ENCODE results near the gene BARHL1.

BARHL1 gene

DNA sequence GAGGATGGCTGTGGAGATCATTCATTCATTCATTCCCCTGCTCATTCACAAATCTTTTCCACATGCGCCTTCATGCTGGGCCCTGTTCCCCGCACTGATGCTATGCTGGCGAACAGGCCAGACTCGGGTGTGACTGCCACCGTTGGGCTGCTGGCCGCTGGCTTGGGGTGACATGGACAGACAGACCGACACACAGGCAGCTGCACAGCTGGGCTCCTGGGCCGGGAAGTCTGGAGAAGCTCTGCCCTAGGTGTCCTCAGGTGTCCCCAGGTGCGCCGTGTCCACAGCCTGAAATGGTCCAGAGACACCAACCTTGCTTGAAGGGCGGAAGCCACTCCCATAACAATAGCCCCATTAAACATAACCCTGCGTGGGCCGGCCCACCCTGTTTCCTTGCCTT lies 35.0 kb upstream of the BARHL1 start:
- DNase-seq (ENCODE audit: low read depth in 1 of 2, low spot score in 1 of 2), result no peak
- no peak for TF ChIP-seq JUND (IDR thresholded peaks at IDR 0.05; ENCODE audit: low read depth)
- in situ Hi-C loops (cut with HindIII; ENCODE audit: low pct_unique_long_range_greater_than_20kb, low sequenced_read_pairs), result no loop called here

DNA sequence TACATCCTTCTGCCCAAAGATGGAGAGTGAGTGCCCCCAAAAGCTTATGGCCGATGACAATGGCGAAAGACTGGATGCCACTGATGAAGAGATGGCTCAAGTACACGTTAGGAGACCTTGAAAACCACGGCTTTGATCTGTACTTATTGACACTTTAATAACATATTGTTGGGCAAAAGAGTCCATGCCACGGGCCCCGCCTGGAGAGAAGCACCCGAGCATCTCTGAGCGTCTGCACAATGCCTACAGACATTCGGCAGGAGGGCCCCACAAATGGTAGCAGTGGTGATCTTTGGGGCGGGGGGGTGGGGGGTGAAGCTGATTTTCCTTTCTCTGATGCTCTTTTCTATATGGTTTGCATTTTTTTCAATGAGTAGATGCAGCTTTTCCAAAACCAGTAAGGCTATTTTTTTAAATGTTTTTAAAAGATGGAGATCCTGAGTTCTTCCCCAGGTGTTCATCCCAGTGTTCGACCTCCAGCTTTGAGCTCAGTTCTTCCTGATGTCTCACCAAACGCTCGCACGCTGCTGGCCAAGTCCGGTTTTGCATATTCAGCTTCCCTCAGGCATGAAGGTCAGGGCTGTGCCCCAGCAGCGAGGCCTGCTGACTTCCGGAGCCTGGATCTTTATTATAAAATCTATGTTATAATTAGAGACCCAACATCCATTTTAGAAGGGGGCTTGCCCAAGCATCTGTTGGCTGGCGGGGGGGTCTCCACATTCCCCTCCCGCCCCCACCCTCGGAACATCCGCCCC lies 34.3 kb upstream of the BARHL1 start:
- in situ Hi-C loops (cut with HindIII; ENCODE audit: low pct_unique_long_range_greater_than_20kb, low sequenced_read_pairs), result no loop called here
- no peak for TF ChIP-seq JUND (IDR thresholded peaks at IDR 0.05; ENCODE audit: low read depth)
- no peak for DNase-seq (ENCODE audit: low read depth in 1 of 2, low spot score in 1 of 2)

DNA sequence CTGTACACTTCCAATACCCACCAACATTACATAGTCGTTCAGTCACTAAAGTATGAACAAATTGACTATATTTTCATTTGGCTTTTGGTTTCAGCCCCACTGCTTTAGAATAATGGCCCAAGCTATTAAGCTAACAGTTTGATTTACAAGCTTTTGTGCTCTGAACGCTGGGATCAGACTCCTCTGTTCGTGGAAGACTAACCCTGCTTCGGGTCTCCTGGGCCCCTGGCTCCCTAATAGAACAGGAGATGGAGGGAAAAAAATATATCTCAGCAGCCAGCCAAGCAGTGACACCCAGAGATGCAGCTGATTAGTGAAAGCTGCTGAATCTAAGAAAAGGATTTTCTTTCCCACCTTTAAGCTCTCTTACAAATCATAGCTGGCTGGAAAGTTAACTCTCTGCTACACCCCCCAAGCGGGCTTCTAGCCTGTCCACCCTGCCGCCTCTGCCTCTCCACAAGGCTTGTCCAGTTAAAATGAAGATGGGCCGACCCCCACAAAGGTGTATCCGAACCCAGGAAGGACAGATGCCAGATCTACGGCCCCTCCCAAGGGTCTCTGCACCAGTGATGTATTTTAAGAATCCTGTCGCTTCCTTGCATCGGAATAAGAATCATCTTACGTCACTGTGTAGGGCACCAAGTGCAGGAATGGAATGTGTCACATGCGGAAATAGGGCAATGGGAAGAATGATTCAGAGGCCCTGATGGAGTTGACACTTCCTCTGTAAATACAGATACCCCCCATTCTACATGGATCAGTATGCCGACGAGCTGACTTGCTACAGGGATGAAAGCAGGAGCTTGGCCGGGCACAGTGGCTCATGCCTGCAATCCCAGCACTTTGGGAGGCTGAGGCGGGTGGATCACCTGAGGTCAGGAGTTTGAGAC lies 33.4 kb upstream of the BARHL1 start:
- no peak for DNase-seq (ENCODE audit: low read depth in 1 of 2, low spot score in 1 of 2)
- in situ Hi-C loops (cut with HindIII; ENCODE audit: low pct_unique_long_range_greater_than_20kb, low sequenced_read_pairs), result no loop called here
- no peak for TF ChIP-seq JUND (IDR thresholded peaks at IDR 0.05; ENCODE audit: low read depth)

DNA sequence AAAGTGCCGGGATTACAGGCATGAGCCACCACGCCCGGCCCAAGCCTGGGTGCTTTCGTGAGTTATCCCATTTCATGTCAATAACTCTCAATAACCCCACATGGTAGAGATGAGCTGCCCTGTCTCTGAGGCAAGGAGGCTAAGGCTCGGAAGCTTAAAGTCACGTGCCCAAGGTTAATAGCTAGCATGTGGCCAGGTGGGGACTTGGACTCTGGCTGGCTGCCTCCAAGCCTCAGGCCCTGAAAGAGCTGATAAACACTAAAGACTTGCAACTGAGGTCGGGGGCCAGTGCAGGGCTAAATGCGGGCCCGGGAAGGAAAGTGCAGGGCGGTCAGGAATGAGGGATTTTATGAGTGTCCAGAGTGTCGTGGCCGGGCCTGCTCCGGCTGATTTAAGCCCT lies 30.9 kb upstream of the BARHL1 start:
- DNase-seq (ENCODE audit: low read depth in 1 of 2, low spot score in 1 of 2), result no peak
- TF ChIP-seq JUND (IDR thresholded peaks at IDR 0.05; ENCODE audit: low read depth), result no peak
- in situ Hi-C loops (cut with HindIII; ENCODE audit: low pct_unique_long_range_greater_than_20kb, low sequenced_read_pairs), result no loop called here

DNA sequence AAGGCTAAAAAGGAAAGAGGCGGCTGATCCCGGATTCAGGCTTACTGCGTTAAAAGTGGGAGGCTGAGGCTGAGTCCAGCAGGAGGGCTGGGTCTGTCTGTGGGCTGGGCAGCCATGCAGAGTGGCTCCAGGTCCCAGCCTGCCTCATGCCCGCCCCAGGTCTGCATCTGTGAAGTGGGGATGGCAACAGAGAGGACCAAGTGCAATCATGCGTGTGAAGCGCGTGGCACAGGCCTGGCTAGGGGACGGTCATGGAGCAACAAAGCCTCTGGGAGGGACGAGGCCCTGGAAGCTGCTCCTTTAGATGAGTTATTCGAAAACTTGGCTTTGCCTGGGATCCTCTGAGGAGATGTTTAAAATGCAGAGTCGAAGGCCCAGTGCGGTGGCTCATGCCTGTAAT lies 30.4 kb upstream of the BARHL1 start:
- DNase-seq (ENCODE audit: low read depth in 1 of 2, low spot score in 1 of 2), result no peak
- in situ Hi-C loops (cut with HindIII; ENCODE audit: low pct_unique_long_range_greater_than_20kb, low sequenced_read_pairs), result no loop called here
- TF ChIP-seq JUND (IDR thresholded peaks at IDR 0.05; ENCODE audit: low read depth), result no peak

DNA sequence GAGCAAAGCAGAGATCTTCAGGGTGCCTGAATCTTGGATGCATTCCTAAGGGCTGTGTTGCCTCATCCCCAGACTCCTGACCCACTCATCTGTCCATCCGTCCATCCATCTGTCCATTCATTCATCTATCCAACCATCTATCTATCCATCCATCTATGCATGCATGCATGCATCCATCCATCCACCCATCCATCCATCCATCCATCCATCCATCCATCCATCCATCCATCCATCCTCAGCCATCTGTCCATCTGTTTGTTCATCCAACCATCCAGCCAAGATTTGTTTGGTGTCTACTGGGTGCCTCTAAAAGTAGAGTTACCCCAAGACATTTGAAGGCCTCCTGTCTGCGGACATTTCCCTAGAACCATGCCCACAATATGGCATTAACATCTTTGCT lies 27.7 kb upstream of the BARHL1 start:
- TF ChIP-seq JUND (IDR thresholded peaks at IDR 0.05; ENCODE audit: low read depth), result no peak
- in situ Hi-C loops (cut with HindIII; ENCODE audit: low pct_unique_long_range_greater_than_20kb, low sequenced_read_pairs), result no loop called here
- no peak for DNase-seq (ENCODE audit: low read depth in 1 of 2, low spot score in 1 of 2)

DNA sequence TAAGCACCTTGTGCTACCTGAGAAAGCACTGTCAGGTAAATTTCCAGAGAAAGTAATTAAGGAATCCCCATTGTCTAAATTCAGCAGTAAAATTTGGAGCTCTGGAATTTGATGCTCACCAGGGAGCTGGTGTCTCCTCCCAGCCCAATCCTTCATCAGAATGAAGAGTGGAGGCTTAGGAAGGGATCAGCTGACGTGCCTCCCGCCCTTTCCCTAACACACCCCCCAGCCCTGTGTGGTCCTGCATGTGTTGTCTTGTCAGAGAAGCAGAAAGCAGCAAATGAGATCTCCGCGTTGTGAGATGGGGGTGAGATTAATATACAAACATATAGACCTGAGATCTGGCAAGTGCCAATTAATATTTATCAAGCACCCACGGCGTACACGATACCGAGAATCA lies 26.9 kb upstream of the BARHL1 start:
- no peak for TF ChIP-seq JUND (IDR thresholded peaks at IDR 0.05; ENCODE audit: low read depth)
- no peak for DNase-seq (ENCODE audit: low read depth in 1 of 2, low spot score in 1 of 2)
- in situ Hi-C loops (cut with HindIII; ENCODE audit: low pct_unique_long_range_greater_than_20kb, low sequenced_read_pairs), result no loop called here

DNA sequence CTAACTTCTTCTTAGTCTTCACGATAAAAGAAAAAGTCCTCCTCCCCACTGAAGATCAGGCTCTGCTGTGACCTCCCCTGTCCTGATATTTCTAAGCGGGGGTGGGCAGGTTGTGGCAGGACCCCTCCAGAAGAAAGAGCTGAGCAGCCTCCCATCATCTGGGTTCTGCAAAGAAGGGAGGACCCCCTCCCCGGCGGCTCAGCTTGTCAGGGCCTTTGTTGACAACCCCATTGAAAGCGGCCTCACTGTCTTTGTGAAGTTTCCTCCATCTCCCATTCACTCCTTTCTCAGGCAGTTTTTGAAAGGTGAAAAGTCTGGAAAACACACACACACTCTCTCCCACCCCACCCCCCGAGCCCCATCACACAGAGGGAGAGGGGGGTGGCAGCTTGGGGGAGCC lies 26.2 kb upstream of the BARHL1 start:
- no peak for TF ChIP-seq JUND (IDR thresholded peaks at IDR 0.05; ENCODE audit: low read depth)
- in situ Hi-C loops (cut with HindIII; ENCODE audit: low pct_unique_long_range_greater_than_20kb, low sequenced_read_pairs), result no loop called here

DNA sequence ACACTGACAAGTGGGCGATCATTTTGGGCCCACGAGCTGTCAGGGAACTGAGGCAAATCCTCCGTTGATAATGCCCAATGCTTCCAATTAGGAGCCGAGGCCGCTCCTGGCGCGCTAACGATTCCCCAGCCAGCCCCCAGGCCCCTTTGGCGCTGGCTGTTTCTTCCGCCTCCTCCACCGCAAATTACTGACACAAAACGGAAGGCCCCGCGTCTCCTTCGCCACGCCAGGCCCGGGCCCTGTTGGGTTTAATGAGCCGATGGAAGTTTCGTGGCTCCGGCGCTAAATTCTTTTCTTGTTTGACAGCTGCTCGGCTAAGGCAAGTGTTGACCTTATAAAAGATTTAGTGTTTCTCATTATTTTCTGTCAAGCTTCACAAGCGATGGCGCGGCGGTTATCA lies 25.7 kb upstream of the BARHL1 start:
- DNase-seq (ENCODE audit: low read depth in 1 of 2, low spot score in 1 of 2), result no peak
- TF ChIP-seq JUND (IDR thresholded peaks at IDR 0.05; ENCODE audit: low read depth), result no peak
- in situ Hi-C loops (cut with HindIII; ENCODE audit: low pct_unique_long_range_greater_than_20kb, low sequenced_read_pairs), result no loop called here

More for the DNA sequence above, 26.2 kb upstream of the BARHL1 start:
- no peak for DNase-seq (ENCODE audit: low read depth in 1 of 2, low spot score in 1 of 2)

DNA sequence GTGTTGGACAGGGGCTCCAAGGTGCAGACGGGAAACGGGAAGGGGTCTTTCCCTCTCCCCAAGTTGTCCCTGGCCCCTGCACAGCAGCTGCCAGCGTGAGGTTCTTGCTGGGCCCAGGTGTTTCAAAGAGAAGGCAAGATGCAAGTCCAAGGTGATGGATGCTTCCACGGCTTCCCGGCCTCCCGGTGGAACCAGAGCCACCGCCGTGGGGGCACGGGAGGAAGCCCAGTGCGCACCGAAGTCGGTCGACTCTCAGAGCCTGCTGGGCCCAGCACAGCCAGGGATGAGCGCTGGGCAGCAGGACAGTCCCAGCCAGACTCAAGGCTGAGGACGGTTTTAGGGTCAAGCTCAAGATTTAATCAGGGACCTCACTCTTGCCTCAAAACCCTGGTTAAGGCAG lies 25.2 kb upstream of the BARHL1 start:
- in situ Hi-C loops (cut with HindIII; ENCODE audit: low pct_unique_long_range_greater_than_20kb, low sequenced_read_pairs), result no loop called here
- TF ChIP-seq JUND (IDR thresholded peaks at IDR 0.05; ENCODE audit: low read depth), result no peak
- DNase-seq (ENCODE audit: low read depth in 1 of 2, low spot score in 1 of 2), result no peak

DNA sequence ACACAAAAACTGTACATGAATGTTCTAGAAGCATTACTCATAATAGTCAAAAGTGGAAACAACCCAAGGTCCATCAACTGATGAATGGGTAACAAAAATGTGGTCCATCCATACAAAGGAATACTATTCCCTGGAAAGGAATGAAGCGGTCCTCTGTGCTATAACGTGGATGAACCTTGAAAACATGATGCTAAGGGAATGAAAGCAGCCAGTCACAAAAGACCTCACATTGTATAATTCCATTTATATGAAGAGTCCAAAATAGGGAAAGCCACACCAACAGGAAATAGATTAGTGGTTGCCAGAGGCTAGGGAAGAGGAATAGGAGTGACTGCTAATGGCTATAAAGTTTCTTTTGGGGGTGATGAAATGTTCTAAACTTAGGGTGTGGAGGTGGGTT lies 22.7 kb upstream of the BARHL1 start:
- TF ChIP-seq JUND (IDR thresholded peaks at IDR 0.05; ENCODE audit: low read depth), result no peak
- in situ Hi-C loops (cut with HindIII; ENCODE audit: low pct_unique_long_range_greater_than_20kb, low sequenced_read_pairs), result no loop called here

DNA sequence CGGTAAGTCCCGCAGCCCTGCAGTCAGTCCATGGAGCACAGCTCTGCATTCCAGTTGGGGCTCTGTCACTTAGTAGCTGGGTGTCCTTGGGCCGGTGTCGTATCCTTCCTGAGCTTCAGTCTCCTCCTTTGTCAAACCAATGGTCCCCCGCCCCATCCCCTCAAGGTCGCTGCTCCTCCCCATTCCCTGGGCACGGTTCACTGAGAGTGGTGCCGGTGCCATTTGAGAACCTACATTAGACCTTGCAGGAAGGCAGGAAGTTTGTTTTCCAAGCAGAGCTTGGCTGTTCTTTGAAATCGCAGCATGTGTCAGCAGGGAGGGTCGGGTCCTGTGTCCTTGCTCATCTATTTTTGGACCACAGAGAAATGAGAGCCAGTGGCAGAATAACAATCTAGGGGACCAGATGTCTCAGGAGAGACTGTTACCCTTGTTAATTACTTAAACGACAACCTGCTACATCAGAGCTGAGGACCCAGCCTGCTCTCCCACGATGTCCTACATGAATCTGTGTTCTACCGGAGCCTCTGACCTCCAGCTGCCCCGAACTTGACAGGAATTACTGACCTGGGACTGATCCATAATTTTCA lies 21.7 kb upstream of the BARHL1 start:
- no peak for DNase-seq (ENCODE audit: low read depth in 1 of 2, low spot score in 1 of 2)
- no peak for TF ChIP-seq JUND (IDR thresholded peaks at IDR 0.05; ENCODE audit: low read depth)
- in situ Hi-C loops (cut with HindIII; ENCODE audit: low pct_unique_long_range_greater_than_20kb, low sequenced_read_pairs), result no loop called here

More for the DNA sequence above, 22.7 kb upstream of the BARHL1 start:
- no peak for DNase-seq (ENCODE audit: low read depth in 1 of 2, low spot score in 1 of 2)

DNA sequence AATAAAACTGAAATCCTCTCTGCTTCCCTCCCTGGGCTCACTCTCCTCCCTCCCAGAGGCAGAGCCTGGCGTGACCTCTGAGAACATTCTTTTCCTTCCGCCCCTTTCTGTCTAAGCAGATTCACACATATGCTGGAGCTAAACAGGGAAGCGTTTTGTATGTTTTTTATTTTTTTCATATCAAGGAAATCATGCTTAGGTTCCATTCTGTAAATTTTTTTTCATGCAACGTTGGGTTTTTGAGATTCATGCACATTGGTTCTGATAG lies 20.2 kb upstream of the BARHL1 start:
- in situ Hi-C loops (cut with HindIII; ENCODE audit: low pct_unique_long_range_greater_than_20kb, low sequenced_read_pairs), result no loop called here
- no peak for DNase-seq (ENCODE audit: low read depth in 1 of 2, low spot score in 1 of 2)
- no peak for TF ChIP-seq JUND (IDR thresholded peaks at IDR 0.05; ENCODE audit: low read depth)

Measured in T47D (cell line).